Parathyroid adenoma (tissue), 2 donors: ENCODE measurements around the gene TMCO4.

Experiments
- H2AFZ ChIP-seq: fragments of 300-600 bp; sonication (generic); one replicate; pipeline ENCODE4 v1.7.0; 2017; ENCODE audit warnings: antibody characterized with exemption, mild to moderate bottlenecking
- H3K27ac ChIP-seq: fragments of 300-600 bp; sonication (generic); one replicate; pipeline ENCODE4 v1.7.0; 2017
- H3K27me3 ChIP-seq: fragments of 300-600 bp; sonication (generic); one replicate; pipeline ENCODE4 v1.7.0; 2017; ENCODE audit warnings: low read length; ENCODE audit not compliant: control insufficient read depth, insufficient read depth
- H3K36me3 ChIP-seq: fragments of 300-600 bp; sonication (generic); one replicate; pipeline ENCODE4 v1.7.0; 2017; ENCODE audit warnings: low read length; ENCODE audit not compliant: control insufficient read depth, insufficient read depth
- H3K4me1 ChIP-seq: fragments of 300-600 bp; sonication (generic); one replicate; pipeline ENCODE4 v1.7.0; 2017; ENCODE audit warnings: control low read depth
- H3K4me2 ChIP-seq: fragments of 300-600 bp; sonication (generic); one replicate; pipeline ENCODE4 v1.7.0; 2017; ENCODE audit warnings: low read length
- H3K4me3 ChIP-seq: fragments of 300-600 bp; sonication (generic); one replicate; pipeline ENCODE4 v1.7.0; 2017; ENCODE audit warnings: low read depth, low read length
- H3K79me2 ChIP-seq: fragments of 300-600 bp; sonication (generic); one replicate; pipeline ENCODE4 v1.7.0; 2017; ENCODE audit warnings: control low read depth
- H3K9ac ChIP-seq: fragments of 300-600 bp; sonication (generic); one replicate; pipeline ENCODE4 v1.7.0; 2017; ENCODE audit warnings: mild to moderate bottlenecking
- H3K9me3 ChIP-seq: fragments of 300-600 bp; sonication (generic); one replicate; pipeline ENCODE4 v1.7.0; 2017; ENCODE audit warnings: low read length; ENCODE audit not compliant: control insufficient read depth
- TF ChIP-seq, protein P1 (sequence below): fragments of 300-600 bp; sonication (generic); IDR thresholded peaks from one replicate; pipeline ENCODE4 v1.7.0; 2017; ENCODE audit warnings: antibody characterized with exemption, mild to moderate bottlenecking
- donor health status: primary hyperparathyroidism.

Gene TMCO4

GRCh38 chr1:19844731-19845495 lies 45.2 kb upstream of the TMCO4 start:
- no peak overlapping the region for H3K27ac ChIP-seq
- H3K9me3 ChIP-seq: no peaks in the 10 kb centered on the region
- no peaks in the 10 kb centered on the region for H3K4me1 ChIP-seq
- peak overlapping the region; percentile 28 for H2AFZ ChIP-seq
- no peak overlapping the region for H3K4me3 ChIP-seq
- no peak overlapping the region for H3K9ac ChIP-seq
- peak overlapping the region; percentile 37 for H3K4me2 ChIP-seq
- H3K27me3 ChIP-seq: no peaks in the 10 kb centered on the region
- no peaks in the 10 kb centered on the region for H3K36me3 ChIP-seq
- TF ChIP-seq, protein P1, sequence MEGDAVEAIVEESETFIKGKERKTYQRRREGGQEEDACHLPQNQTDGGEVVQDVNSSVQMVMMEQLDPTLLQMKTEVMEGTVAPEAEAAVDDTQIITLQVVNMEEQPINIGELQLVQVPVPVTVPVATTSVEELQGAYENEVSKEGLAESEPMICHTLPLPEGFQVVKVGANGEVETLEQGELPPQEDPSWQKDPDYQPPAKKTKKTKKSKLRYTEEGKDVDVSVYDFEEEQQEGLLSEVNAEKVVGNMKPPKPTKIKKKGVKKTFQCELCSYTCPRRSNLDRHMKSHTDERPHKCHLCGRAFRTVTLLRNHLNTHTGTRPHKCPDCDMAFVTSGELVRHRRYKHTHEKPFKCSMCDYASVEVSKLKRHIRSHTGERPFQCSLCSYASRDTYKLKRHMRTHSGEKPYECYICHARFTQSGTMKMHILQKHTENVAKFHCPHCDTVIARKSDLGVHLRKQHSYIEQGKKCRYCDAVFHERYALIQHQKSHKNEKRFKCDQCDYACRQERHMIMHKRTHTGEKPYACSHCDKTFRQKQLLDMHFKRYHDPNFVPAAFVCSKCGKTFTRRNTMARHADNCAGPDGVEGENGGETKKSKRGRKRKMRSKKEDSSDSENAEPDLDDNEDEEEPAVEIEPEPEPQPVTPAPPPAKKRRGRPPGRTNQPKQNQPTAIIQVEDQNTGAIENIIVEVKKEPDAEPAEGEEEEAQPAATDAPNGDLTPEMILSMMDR: no peak
- no peaks in the 10 kb centered on the region for H3K79me2 ChIP-seq

DNA sequence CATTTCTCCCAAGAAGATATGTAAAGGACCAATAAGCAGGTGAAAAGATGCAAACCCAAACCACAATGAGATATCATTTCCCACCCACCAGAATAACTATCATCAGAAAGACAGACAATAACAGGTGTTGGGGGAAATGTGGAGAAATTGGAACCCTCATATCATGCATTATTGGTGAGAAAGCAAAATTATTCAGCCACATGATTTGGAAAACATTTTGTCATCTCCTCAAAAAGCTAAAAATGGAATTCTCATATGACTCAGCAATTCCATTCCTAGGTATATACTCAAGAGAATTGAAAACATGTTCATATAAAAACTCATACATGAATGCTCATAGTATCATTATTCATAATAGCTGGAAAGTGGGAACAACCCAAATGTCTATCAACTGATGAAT lies 40.5 kb upstream of the TMCO4 start:
- Histone ChIP-seq H3K27ac (no peak overlapping the region), H3K79me2 (no peaks in the 10 kb centered on the region), H2AFZ (no peak overlapping the region), H3K4me3 (no peak overlapping the region), H3K4me2 (no peak overlapping the region), H3K9me3 (no peaks in the 10 kb centered on the region), H3K9ac (no peak overlapping the region), H3K36me3 (no peaks in the 10 kb centered on the region), H3K27me3 (no peaks in the 10 kb centered on the region), H3K4me1 (no peaks in the 10 kb centered on the region)
- TF ChIP-seq, protein P1: no peak

- Histone ChIP-seq H3K27me3 (no peaks in the 10 kb centered on the region), H3K4me2 (no peak overlapping the region), H3K9me3 (no peaks in the 10 kb centered on the region), H3K9ac (no peak overlapping the region), H2AFZ (no peak overlapping the region), H3K4me3 (no peak overlapping the region), H3K36me3 (no peaks in the 10 kb centered on the region), H3K27ac (no peak overlapping the region), H3K79me2 (no peaks in the 10 kb centered on the region), H3K4me1 (no peaks in the 10 kb centered on the region)
- TF ChIP-seq, protein P1: no peak
Observed at GRCh38 chr1:19837866-19838265, 38.1 kb upstream of the TMCO4 start.

GRCh38 chr1:19835578-19835977 lies 35.9 kb upstream of the TMCO4 start:
- Histone ChIP-seq H3K4me1 (no peaks in the 10 kb centered on the region), H3K4me3 (no peak overlapping the region), H3K27me3 (no peaks in the 10 kb centered on the region), H2AFZ (no peak overlapping the region), H3K27ac (no peak overlapping the region), H3K4me2 (no peak overlapping the region), H3K36me3 (no peaks in the 10 kb centered on the region), H3K9ac (no peak overlapping the region), H3K79me2 (no peaks in the 10 kb centered on the region), H3K9me3 (no peaks in the 10 kb centered on the region)
- TF ChIP-seq, protein P1: no peak

DNA sequence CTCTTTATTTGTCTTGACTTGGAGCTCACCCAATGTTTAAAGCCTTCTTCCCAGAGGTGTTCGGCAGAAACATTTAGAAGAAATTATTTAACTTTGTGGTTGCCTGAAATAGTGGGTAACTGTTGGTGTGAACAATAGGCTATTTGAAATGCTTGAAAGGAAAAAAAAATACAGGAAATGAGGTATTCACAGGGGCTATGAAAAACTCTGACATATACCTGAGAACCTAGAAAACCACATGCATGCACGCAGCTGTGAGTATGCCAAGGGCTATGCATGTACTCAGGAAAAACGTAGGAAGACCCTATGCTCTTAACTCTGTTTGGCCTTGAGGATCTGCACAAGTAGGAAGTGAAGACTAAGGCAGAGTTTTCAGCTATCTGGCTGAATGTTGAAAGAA lies 31.7 kb upstream of the TMCO4 start:
- TF ChIP-seq, protein P1: no peak
- H3K4me3 ChIP-seq: no peak overlapping the region
- no peaks in the 10 kb centered on the region for H3K36me3 ChIP-seq
- no peak overlapping the region for H2AFZ ChIP-seq
- H3K27me3 ChIP-seq: no peaks in the 10 kb centered on the region
- H3K4me2 ChIP-seq: no peak overlapping the region
- no peak overlapping the region for H3K9ac ChIP-seq
- H3K79me2 ChIP-seq: no peaks in the 10 kb centered on the region
- no peaks in the 10 kb centered on the region for H3K9me3 ChIP-seq
- no peaks in the 10 kb centered on the region for H3K4me1 ChIP-seq
- no peak overlapping the region for H3K27ac ChIP-seq
